GM18505 (cell line): ENCODE measurements around the gene SPPL2C.

Source experiments
- ATAC-seq: cut with Tn5 transposase; IDR thresholded peaks from one replicate; pipeline ENCODE4 v1.9.1; 2021; ENCODE audit not compliant: unreplicated experiment
- POLR2A ChIP-seq: IDR thresholded peaks from 4 replicates; pipeline ENCODE4 v1.6.1; 2011; ENCODE audit warnings: borderline replicate concordance; ENCODE audit not compliant: insufficient read depth, insufficient read length; ENCODE audit errors: extremely low read depth

The SPPL2C gene

GRCh38 chr17:45870342-45870974 lies 25.8 kb downstream of the SPPL2C start:
- no peak for TF ChIP-seq POLR2A
- ATAC-seq = no peak

GRCh38 chr17:45871718-45872117 lies 27.0 kb downstream of the SPPL2C start:
- no peak for ATAC-seq

GRCh38 chr17:45873728-45874127 lies 29.0 kb downstream of the SPPL2C start:
- ATAC-seq = no peak
- no peak for TF ChIP-seq POLR2A

More at GRCh38 chr17:45871718-45872117, 27.0 kb downstream of the SPPL2C start:
- TF ChIP-seq POLR2A = no peak

GRCh38 chr17:45874151-45874550 lies 29.5 kb downstream of the SPPL2C start:
- TF ChIP-seq POLR2A = no peak
- ATAC-seq = no peak

GRCh38 chr17:45876539-45876938 lies 31.9 kb downstream of the SPPL2C start:
- no peak for TF ChIP-seq POLR2A
- ATAC-seq = no peak

- no peak for ATAC-seq
- no peak for TF ChIP-seq POLR2A
Observed at GRCh38 chr17:45877467-45877866, 32.8 kb downstream of the SPPL2C start.

- no peak for TF ChIP-seq POLR2A
- ATAC-seq = no peak
Observed at GRCh38 chr17:45883063-45883462, 38.4 kb downstream of the SPPL2C start.

- no peak for ATAC-seq
- no peak for TF ChIP-seq POLR2A
Observed at GRCh38 chr17:45886852-45887251, 42.2 kb downstream of the SPPL2C start.

GRCh38 chr17:45888392-45888791 lies 43.7 kb downstream of the SPPL2C start:
- TF ChIP-seq POLR2A = no peak
- ATAC-seq = no peak

- no peak for ATAC-seq
- no peak for TF ChIP-seq POLR2A
Observed at GRCh38 chr17:45889579-45889978, 44.9 kb downstream of the SPPL2C start.

GRCh38 chr17:45893725-45894021 lies 49.0 kb downstream of the SPPL2C start:
- no peak for TF ChIP-seq POLR2A

GRCh38 chr17:45894022-45894784 lies 49.5 kb downstream of the SPPL2C start, which contains the start of gene MAPT:
Gene MAPT, plus strand, starts transcription at chr17:45894554. Its CDS starts 67,784 bp downstream, at chr17:45962338.
- no peak for TF ChIP-seq POLR2A
- ATAC-seq = peak; percentile 84

More at GRCh38 chr17:45893725-45894021, 49.0 kb downstream of the SPPL2C start:
- no peak for ATAC-seq

GRCh38 chr17:45895304-45895968 lies 50.8 kb downstream of the SPPL2C start:
- no peak for ATAC-seq
- no peak for TF ChIP-seq POLR2A
